NCI-H345 (cell line): ENCODE results near the gene DMD.

Experiments
- DNase-seq: peaks from one replicate; lab custom pipeline; 2025; lab: John Stamatoyannopoulos, UW

DMD gene

GRCh38 chrX:31338991-31339350, 1872.4 kb downstream of the DMD start:
- no peak for DNase-seq

- DNase-seq: no peak
Measured at GRCh38 chrX:31337332-31337731, 1874.0 kb downstream of the DMD start.

- no peak for DNase-seq
Measured at GRCh38 chrX:31336419-31336818, 1874.9 kb downstream of the DMD start.

- no peak for DNase-seq
Measured at GRCh38 chrX:31334997-31335396, 1876.4 kb downstream of the DMD start.

GRCh38 chrX:31333165-31333831, 1878.1 kb downstream of the DMD start:
- DNase-seq: no peak

DNA sequence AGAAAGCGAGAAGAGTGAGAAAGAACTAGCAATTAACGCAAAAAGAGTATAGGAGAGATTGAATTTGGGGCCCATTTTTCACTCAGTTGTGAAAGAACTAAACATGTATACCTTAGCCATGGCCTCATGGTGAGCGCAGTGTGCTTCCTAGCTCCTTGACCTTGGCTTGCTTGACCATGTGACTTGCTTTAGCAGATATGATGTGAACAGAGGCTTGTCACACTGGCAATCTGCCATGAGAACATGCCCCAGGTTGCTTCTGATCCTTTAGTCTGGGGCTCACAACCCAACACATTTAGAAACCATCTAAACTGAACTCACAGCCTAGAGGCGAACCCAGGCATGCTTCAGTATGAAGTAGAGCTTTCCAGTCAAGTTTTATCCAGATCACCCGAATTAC, 1879.4 kb downstream of the DMD start:
- peak; percentile 9 for DNase-seq

DNA sequence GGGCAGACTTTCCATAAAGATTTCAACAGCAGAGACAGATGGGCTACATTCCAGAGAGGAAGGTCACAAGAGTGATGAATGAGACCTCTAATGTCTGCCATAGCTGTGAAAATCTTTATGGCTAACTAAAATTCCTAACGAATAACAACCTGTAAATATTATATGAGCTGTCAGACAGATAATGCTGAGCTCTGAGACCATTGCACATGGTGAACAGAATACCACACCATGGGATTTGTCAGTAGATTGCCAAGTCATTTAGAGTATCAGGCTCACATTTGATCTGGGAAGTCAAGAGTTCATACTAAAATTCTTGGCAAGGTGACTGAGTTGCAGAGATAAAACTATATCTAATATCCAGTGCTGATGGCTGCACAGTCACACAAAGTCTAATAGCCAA, 1880.3 kb downstream of the DMD start:
- DNase-seq: no peak

DNA sequence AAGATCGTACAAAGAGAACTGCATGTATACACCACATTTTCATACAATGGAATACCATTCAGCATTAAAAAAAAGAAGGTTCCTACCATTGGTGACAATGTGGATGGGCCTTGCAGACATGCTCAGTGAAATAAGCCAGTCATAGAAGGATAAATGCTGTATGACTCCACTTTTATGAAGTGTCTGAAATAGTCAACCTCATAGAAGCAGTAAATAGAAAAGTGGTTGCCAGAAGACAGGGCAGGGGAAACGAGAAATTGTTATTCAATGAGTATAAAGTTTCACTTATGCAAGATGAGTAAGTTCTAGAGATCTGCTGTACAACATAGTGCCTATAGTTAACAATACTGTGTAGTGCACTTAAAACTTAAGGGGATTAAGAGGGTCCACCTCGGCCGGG, 1882.1 kb downstream of the DMD start:
- DNase-seq: no peak

GRCh38 chrX:31323658-31324057, 1887.7 kb downstream of the DMD start:
- no peak for DNase-seq

DNA sequence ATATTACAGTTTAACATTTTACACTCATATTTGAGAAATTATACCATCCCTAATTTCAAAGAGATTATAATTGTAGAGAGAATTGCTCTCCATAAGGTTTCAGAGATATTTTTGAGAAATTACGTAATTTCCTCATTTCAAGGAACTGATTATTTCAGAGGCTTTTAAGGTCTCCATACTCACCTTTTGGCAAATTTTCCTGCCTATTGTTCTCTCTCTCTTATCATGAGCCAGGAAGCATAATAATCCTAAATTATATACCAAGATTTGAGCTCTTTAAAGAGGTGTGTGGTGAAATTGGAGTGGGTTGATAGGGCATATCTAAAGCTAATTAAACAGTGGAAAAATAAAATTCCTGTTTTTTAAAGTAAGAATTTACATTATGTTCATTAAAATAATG, 1890.6 kb downstream of the DMD start:
- DNase-seq: no peak

DNA sequence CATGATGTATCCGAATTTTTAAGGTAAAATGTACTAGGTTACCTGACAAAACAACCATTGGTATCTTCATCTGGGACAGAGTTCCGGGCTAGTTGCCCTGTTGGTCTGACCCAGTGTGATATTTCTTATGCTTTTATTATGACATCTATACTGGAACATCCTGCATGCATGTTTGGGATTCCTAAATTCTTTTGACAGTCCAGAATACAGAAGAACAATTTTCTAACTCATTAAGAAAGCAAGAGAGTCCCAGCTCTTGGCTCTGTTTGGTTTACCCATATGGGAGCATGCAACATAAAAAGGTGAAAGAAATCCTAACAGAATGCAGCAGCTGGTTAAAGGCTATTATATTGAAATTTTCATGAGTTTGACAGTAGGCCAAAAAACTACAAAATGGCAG, 1891.8 kb downstream of the DMD start:
- DNase-seq: no peak

DNA sequence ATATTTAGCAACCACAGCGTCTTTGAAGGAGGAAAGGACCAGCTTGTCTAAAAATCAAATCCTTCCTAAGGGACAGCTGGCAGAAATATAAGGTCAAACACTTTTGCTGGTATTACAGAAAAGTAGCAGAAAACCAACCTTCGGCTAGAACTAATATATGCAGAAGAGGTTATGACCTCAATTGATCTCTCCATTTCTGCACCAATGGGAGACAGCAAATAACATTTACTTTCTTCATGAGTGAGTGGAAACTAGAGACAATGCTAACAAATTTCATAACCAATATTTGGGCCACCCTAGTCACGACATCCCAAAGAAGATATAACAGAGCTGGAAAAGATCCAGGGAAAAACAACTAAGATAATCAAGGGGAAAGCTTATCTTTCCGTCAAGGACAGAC, 1892.5 kb downstream of the DMD start:
- DNase-seq: no peak

GRCh38 chrX:31316340-31316991, 1894.9 kb downstream of the DMD start:
- DNase-seq: no peak

DNA sequence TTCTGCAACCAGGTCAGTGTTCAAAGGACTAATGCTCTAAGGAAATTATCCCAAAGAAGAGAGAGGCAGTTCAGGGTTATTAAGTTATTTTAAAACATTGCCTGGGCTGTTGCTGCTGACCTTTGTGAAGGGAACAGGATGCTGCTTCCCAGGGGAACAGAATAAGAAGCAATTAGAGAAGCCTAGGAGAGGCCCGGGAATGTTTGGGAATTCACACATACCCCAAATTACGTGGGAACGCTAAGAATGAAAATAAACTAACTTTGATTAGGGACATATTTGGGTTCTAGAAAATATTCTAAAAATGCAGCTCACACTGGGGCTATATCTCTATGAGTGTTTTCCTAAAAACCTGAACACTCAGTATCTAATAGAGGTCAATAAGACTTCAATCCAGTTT, 1896.4 kb downstream of the DMD start:
- DNase-seq: no peak

- no peak for DNase-seq
Measured at GRCh38 chrX:31307952-31308351, 1903.4 kb downstream of the DMD start.

DNA sequence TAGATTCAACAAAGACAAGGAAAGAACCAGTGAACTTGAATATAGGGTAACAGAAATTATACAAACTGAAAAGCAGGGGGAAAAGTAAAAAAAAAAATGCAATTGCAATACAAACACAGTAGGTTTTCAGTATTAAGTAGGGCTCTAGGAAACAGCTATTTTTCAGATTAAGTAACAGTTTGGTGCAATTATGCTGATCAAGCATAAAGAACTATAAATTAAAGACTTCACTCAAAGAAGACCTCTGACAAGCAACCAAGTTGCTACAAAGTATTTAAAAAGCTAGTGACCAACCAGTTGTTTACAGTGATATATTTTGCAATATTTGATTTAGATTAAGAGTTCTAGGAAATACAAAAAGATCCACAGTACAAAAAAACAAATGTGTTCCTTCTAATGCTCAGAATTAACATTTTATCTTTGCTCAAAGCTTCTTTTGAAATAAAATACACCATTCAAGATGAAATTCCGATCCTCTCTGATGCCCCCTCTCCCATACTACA, 1908.7 kb downstream of the DMD start:
- DNase-seq: no peak

DNA sequence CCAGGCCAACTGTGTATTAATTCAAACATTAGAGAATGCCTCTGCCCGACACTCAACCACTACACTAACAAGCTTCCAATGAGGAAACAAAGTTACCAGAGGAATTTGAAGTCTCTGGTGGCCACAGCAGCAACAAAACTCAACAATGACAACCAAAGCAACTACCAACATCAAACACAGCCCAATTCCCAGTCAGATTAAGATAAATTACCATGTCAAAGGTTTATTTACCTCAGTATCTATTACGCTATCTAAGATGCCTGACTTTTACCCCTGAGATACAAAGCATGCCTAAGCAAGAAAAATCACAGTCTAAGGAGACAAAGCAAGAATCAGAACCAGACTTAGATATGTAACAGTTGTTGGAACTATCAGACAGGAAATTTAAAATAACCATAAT, 1909.4 kb downstream of the DMD start:
- DNase-seq: no peak

DNA sequence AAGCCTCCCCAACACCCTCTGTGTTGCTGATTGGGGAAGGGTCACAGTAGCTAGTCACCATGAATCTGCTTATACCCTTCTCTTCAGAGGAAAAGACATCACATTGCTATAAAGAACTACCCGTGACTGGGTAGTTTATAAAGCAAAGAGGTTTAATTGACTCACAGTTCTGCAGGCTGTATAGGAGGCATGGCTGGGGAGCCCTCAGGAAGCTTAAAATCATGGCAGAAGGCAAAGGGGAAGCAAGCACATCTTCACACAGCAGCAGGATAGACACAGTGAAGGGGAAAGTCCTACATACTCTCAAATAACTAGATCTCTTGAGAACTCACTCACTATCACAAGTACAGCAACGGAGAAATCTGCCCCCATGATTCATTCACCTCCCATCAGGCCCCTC, 1910.1 kb downstream of the DMD start:
- DNase-seq: no peak

DNA sequence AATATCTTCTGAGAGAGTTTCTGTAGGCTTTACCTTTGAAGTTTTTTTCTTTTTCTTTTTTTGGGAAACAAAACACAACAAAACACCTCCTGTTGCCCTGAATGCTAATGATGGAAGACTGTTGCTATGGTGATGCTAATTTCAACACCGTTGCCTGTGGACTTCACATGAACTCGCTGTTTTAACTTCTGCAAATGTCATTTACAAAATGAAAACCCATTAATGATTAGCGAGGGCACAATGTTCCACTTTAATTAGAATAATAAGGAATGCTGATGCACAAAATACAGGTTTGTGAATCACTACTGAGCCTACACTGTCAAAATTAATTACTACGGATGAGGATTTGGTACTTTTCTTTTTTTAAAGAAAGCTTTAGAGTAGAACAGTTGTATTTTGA, 1912.4 kb downstream of the DMD start:
- no peak for DNase-seq

GRCh38 chrX:31297881-31298280, 1913.5 kb downstream of the DMD start:
- DNase-seq: no peak

DNA sequence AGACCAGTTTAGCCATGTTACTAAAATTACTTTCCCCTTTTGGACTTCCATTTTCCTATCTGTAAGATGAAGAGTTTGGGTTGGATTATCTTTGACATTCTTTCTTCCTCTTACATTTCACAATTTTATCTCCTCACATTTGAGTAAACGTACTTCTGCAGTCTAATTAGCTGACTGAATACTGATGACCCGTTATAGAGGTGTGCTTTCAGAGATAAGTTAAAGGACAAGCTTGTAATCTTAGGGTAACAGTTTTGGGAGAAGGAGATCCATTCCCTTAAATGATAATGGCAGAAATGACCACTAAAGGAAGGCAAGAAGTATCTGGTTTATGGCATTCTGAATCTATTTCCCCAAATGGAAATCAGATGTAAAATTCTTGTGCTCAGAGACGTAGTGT, 1916.9 kb downstream of the DMD start:
- DNase-seq: no peak

- DNase-seq: peak; percentile 0
Measured at GRCh38 chrX:31293409-31293808, 1917.9 kb downstream of the DMD start.

DNA sequence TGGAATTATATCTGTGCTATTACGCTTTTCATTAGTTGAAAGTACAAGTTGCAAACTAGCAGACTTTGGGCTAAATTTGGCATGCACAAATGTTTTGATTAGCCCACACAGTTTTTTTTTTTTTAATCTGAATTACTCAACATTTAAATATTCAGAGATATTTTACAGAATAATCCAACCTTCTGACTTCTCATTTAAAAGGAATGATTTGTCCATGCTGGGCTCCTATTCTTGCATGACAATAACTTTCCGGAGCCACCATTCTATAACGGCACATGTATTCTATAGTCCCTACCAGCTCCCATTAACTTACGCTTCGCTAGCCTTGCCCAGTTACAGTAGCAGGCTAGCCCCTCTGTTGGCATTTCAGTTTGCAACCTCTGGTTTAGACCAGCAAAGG, 1920.2 kb downstream of the DMD start:
- no peak for DNase-seq

DNA sequence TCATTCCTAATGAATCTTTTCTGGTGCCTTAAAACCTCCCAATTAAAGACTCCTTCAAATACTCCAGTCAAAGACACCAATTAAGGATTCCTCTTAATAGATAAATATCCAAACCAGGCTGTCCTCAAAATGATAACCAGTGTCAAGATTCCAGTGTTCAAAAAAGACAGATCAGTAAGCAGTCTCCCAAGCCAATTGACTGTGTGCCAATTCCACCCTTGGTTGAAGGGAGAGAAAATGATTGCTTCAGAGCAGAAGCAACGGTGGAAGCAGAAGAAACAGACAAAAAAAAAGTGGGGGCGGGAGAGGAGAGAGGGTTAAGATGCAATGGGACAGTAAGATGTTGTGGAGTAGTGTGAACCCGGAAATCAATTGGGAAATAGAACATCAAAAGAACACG, 1923.5 kb downstream of the DMD start:
- DNase-seq: no peak
